MM.1S (cell line): ENCODE measurements around the gene CPNE2.

Experiments used
- DNase-seq: peaks from one replicate; pipeline ENCODE4 v3.0.0-alpha.2; 2015
- H2AFZ ChIP-seq: fragments of 300-600 bp; sonication (generic); 2 replicates; pipeline ENCODE4 v1.6.0; 2016; ENCODE audit warnings: antibody characterized with exemption, low read length
- H3F3A ChIP-seq: fragments of 300-600 bp; sonication (generic); 2 replicates; pipeline ENCODE4 v1.6.1; 2016; ENCODE audit warnings: mild to moderate bottlenecking, antibody characterized with exemption, low read length, moderate library complexity, mixed read lengths; ENCODE audit not compliant: insufficient read depth
- H3K27ac ChIP-seq: fragments of 300-600 bp; sonication (generic); 2 replicates; pipeline ENCODE4 v1.5.1; 2016; ENCODE audit warnings: mild to moderate bottlenecking, low read length
- H3K27me3 ChIP-seq: fragments of 300-600 bp; sonication (generic); replicated peaks from 2 replicates; pipeline ENCODE4 v1.6.0; 2016; ENCODE audit warnings: low read length; ENCODE audit not compliant: insufficient read depth
- H3K36me3 ChIP-seq: fragments of 300-600 bp; sonication (generic); replicated peaks from 2 replicates; pipeline ENCODE4 v1.6.1; 2016; ENCODE audit warnings: mild to moderate bottlenecking, low read length, mixed read lengths; ENCODE audit not compliant: insufficient read depth
- H3K4me1 ChIP-seq: fragments of 300-600 bp; sonication (generic); 2 replicates; pipeline ENCODE4 v1.6.1; 2016; ENCODE audit warnings: low read length, mixed read lengths
- H3K4me2 ChIP-seq: fragments of 300-600 bp; sonication (generic); 2 replicates; pipeline ENCODE4 v1.6.0; 2016; ENCODE audit warnings: low read depth, low read length
- H3K4me3 ChIP-seq: fragments of 300-600 bp; sonication (generic); 2 replicates; pipeline ENCODE4 v1.5.1; 2016; ENCODE audit warnings: low read length, mixed read lengths
- H3K79me2 ChIP-seq: fragments of 300-600 bp; sonication (generic); 2 replicates; pipeline ENCODE4 v1.6.1; 2016; ENCODE audit warnings: mixed run types, low read length, mixed read lengths
- H3K9ac ChIP-seq: fragments of 300-600 bp; sonication (generic); 2 replicates; pipeline ENCODE4 v1.6.1; 2016; ENCODE audit warnings: low read length, mixed read lengths
- H3K9me2 ChIP-seq: fragments of 300-600 bp; sonication (generic); replicated peaks from 2 replicates; pipeline ENCODE4 v1.6.1; 2016; ENCODE audit warnings: mild to moderate bottlenecking, low read length, mixed read lengths; ENCODE audit not compliant: insufficient read depth
- H3K9me3 ChIP-seq: fragments of 300-600 bp; sonication (generic); replicated peaks from 2 replicates; pipeline ENCODE4 v1.6.1; 2016; ENCODE audit warnings: mild to moderate bottlenecking, low read length, mixed read lengths; ENCODE audit not compliant: insufficient read depth
- H4K20me1 ChIP-seq: fragments of 300-600 bp; sonication (generic); 2 replicates; pipeline ENCODE4 v1.6.1; 2016; ENCODE audit warnings: mild to moderate bottlenecking, low read length, moderate library complexity, mixed read lengths; ENCODE audit not compliant: insufficient read depth
- EZH2 ChIP-seq: fragments of 300-600 bp; sonication (generic); optimal IDR thresholded peaks from 2 replicates; pipeline ENCODE3; 2017; ENCODE audit warnings: low read depth, mild to moderate bottlenecking, antibody characterized with exemption, low read length, mixed read lengths
- EZH2phosphoT487 ChIP-seq: fragments of 300-600 bp; sonication (generic); IDR thresholded peaks from 2 replicates; pipeline ENCODE4 v1.6.1; 2018; ENCODE audit warnings: antibody characterized with exemption, low read length
- TF ChIP-seq, protein P1 (sequence below): fragments of 300-600 bp; sonication (generic); IDR thresholded peaks from 2 replicates; pipeline ENCODE4 v1.5.1; 2016; ENCODE audit warnings: antibody characterized with exemption, low read length, mixed read lengths

CPNE2 gene

DNA sequence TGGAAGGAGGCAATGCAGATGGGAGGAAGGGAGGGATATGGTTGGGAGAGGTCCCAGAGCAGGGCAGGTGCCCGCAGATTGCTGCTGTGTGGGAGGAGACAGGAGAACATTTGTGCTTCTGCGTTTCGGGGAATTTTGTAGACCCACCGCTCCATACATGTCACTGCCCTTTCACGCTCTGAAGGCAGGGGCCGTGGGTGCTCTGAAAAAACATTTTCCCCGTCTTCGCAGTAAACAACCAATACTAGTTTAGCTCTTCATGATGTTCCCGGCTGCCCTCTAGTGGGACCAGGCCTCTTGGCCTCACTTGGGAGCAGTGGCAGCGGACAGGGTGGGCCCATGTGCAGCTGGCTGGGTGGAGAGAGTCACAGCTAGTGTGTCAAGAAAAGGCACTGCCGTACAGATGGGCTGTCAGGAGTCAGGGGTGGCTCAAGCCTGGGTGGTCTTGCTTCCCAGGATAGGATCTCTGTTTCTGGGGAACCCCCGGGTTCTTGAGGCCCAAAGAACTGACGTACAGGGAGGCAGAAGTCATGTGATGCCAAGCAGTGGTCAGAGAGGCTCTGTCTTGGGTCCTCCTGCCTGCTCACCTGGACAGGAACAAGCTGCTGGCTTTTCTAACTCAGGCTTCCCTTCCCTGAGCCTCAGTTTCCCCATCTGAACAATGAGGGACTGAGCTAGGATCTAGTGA lies 46.5 kb upstream of the CPNE2 start:
- H4K20me1 ChIP-seq = no peaks in the 10 kb centered on the region
- H3F3A ChIP-seq = peaks cover 27% of the 10 kb centered on the region
- no peaks in the 10 kb centered on the region for H3K27me3 ChIP-seq
- no peaks in the 10 kb centered on the region for H3K9me2 ChIP-seq
- no peaks in the 10 kb centered on the region for H3K9me3 ChIP-seq
- H3K4me2 ChIP-seq = no peak overlapping the region
- no peak overlapping the region for H2AFZ ChIP-seq
- H3K79me2 ChIP-seq = no peaks in the 10 kb centered on the region
- DNase-seq = no peak
- no peak overlapping the region for H3K9ac ChIP-seq
- TF ChIP-seq EZH2 = no peak
- TF ChIP-seq EZH2phosphoT487 = no peak
- TF ChIP-seq, protein P1, sequence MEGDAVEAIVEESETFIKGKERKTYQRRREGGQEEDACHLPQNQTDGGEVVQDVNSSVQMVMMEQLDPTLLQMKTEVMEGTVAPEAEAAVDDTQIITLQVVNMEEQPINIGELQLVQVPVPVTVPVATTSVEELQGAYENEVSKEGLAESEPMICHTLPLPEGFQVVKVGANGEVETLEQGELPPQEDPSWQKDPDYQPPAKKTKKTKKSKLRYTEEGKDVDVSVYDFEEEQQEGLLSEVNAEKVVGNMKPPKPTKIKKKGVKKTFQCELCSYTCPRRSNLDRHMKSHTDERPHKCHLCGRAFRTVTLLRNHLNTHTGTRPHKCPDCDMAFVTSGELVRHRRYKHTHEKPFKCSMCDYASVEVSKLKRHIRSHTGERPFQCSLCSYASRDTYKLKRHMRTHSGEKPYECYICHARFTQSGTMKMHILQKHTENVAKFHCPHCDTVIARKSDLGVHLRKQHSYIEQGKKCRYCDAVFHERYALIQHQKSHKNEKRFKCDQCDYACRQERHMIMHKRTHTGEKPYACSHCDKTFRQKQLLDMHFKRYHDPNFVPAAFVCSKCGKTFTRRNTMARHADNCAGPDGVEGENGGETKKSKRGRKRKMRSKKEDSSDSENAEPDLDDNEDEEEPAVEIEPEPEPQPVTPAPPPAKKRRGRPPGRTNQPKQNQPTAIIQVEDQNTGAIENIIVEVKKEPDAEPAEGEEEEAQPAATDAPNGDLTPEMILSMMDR = no peak; the same call in 1 of the 2 replicates
- no peak overlapping the region for H3K4me3 ChIP-seq
- no peak overlapping the region for H3K27ac ChIP-seq
- H3K36me3 ChIP-seq = no peaks in the 10 kb centered on the region
- peaks cover 57% of the 10 kb centered on the region for H3K4me1 ChIP-seq

DNA sequence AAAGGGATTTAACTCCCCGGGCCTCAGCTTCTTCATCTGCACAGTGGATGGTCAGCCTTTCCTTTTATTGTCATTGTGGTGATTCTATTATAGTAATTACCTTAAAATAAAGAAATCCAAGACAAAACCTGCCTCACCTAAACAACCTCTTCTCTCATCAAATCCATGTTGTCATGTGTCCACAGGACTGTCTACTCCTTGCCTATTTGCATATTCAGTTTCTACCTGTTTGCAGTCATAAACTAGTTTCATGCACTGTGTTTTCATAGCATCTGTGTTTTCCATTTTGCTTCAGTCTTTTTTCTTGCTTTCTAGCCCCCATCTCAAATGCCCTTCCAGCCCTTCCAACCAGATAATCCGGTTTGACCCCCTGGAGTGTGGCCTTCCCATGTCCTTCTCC lies 44.3 kb upstream of the CPNE2 start:
- no peaks in the 10 kb centered on the region for H3K9me2 ChIP-seq
- H3K36me3 ChIP-seq = no peaks in the 10 kb centered on the region
- peak overlapping the region; percentile 2; the same call in 1 of the 2 replicates for H3K4me2 ChIP-seq
- H4K20me1 ChIP-seq = no peaks in the 10 kb centered on the region
- TF ChIP-seq EZH2phosphoT487 (no peak), EZH2 (no peak)
- TF ChIP-seq, protein P1 = no peak
- no peak overlapping the region for H3K4me3 ChIP-seq
- H2AFZ ChIP-seq = no peak overlapping the region
- no peaks in the 10 kb centered on the region for H3K27me3 ChIP-seq
- H3K27ac ChIP-seq = no peak overlapping the region
- no peak overlapping the region for H3K9ac ChIP-seq
- peaks cover 11% of the 10 kb centered on the region; the same call in 1 of the 2 replicates for H3F3A ChIP-seq
- H3K79me2 ChIP-seq = no peaks in the 10 kb centered on the region
- peak; percentile 25 for DNase-seq
- no peaks in the 10 kb centered on the region for H3K9me3 ChIP-seq
- H3K4me1 ChIP-seq = peaks cover 36% of the 10 kb centered on the region

- Histone ChIP-seq H4K20me1 (no peaks in the 10 kb centered on the region), H3K79me2 (no peaks in the 10 kb centered on the region), H3K4me3 (no peak overlapping the region), H2AFZ (no peak overlapping the region), H3K36me3 (no peaks in the 10 kb centered on the region), H3K27me3 (no peaks in the 10 kb centered on the region), H3K9me3 (no peaks in the 10 kb centered on the region), H3K4me1 (peaks cover 31% of the 10 kb centered on the region), H3K4me2 (peak overlapping the region; percentile 50; the same call in 1 of the 2 replicates), H3F3A (peaks cover 11% of the 10 kb centered on the region; the same call in 1 of the 2 replicates), H3K9ac (no peak overlapping the region), H3K27ac (no peak overlapping the region), H3K9me2 (no peaks in the 10 kb centered on the region)
- TF ChIP-seq, protein P1 = no peak
- no peak for TF ChIP-seq EZH2
- no peak for TF ChIP-seq EZH2phosphoT487
- peak; percentile 72 for DNase-seq
These were observed 42.7 kb upstream of the CPNE2 start for GRCh38 chr16:57049678-57050077.
